Stimulated activated CD4-positive, alpha-beta T cell treated with anti-CD3 and anti-CD28 coated beads, Interleukin-12 subunit alpha, Interleukin-12 subunit beta, amount 100 ng/mL, for 48 hours (primary cell): ENCODE results near the gene CXCL11.
"Not testable (repeated sequence)": the region's sequence is repeated elsewhere in the genome, so short reads cannot be mapped to it uniquely, and the experiment has no call there.

Source experiments
- DNase-seq, 3 donors: peaks; one replicate each; pipeline ENCODE4 v3.0.0-alpha.2; 2020; ENCODE audit warnings: low read depth in 2 of 3, low spot score in 1 of 3

CXCL11 gene

DNA sequence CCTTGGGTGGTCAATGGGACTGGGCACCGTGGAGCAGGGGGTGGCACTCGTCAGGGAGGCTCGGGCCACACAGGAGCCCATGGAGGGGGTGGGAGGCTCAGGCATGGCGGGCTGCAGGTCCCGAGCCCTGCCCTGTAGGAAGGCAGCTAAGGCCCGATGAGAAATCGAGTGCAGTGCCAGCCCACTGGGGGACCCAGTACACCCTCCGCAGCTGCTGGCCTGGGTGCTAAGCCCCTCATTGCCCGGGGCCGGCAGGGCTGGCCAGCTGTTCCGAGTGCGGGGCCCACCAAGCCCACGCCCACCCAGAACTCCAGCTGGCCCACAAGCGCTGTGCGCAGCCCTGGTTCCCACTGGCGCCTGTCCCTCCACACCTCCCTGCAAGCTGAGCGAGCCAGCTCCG is 7.4 kb upstream of the CXCL11 start:
- DNase-seq: not testable (repeated sequence)

GRCh38 chr4:76042241-76042998 is 6.5 kb upstream of the CXCL11 start:
- not testable (repeated sequence) for DNase-seq

DNA sequence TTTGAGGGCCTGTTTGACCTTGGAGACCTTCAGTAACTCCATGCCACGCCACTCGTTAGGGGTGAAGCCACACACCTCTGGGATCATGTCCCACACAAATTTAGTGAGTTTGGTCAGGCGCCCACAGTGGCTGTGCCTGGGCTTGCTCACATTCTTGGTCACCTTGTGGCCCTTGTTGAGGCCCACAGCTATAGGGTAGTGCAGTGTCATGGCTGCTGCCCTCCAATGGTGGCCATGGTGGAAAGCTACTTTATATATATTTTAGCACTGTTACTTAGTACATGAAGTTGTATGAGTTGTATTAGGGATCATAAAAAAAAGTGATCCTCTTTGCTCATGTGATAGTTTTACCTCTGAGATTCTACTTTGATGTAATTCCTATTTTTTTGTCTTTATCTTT is 985 bp upstream of the CXCL11 start:
- DNase-seq: no peak

DNA sequence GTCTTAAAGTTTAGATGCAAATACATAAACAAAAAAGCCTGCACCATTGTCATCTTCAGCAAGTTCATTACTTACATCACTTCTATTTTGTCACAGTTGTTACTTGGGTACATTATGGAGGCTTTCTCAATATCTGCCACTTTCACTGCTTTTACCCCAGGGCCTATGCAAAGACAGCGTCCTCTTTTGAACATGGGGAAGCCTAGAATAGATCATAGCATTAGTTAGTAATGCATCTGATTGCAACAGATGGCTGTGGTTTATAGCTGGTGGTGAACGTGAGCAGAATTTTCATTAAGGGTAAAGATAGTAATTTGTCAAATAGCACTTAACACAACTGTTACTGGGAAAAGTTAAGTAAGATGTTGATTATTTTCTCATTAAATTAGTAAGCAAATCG is 729 bp downstream of the CXCL11 start:
- DNase-seq: no peak

- DNase-seq: no peak
Measured at GRCh38 chr4:76029300-76029699, 6.6 kb downstream of the CXCL11 start.

DNA sequence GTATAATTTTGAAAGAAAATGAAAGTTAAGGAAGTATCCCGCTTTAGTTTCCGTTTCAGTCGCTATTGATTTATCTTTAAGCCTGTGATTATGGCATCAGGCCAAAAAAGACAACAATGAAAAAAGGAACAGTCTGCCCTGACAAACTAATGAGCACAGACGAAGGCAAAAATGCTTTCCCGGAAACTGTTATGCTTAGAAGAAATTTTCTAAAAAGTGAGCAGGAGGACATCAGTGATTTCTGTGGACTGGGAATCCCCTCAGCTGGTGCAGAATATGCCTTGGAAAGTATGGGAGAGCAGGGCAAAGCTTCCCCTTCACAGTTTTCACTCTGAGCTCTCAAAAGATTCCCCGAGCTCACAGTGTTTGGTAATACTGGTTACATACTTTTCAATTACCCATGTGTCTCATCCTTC is 7.5 kb downstream of the CXCL11 start:
- DNase-seq: no peak

- DNase-seq: no peak
Measured at GRCh38 chr4:76024065-76024464, 11.8 kb downstream of the CXCL11 start.

DNA sequence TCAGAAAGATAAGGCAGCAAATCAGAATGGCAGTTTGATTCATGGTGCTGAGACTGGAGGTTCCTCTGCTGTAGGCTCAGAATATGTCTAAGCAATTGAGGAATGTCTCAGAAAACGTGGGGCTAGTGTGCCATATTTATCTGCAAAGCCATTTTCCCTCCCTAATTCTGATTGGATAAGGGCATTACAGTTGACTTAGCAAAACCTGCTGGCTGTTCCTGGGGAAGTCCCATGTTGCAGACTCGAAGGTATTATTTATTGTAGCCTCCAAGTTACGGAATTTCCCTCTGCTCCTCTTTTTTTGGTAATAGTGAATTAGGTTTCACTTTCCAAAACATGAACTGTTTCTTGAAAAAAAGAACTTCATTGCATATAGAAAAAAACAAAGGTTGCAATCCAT is 12.5 kb downstream of the CXCL11 start, which contains the start of gene CXCL10:
TSS of gene CXCL10 (minus strand) at position 109 of the 400 bp plus-strand sequence. CDS start at position 43, 66 bp downstream.
- no peak for DNase-seq

DNA sequence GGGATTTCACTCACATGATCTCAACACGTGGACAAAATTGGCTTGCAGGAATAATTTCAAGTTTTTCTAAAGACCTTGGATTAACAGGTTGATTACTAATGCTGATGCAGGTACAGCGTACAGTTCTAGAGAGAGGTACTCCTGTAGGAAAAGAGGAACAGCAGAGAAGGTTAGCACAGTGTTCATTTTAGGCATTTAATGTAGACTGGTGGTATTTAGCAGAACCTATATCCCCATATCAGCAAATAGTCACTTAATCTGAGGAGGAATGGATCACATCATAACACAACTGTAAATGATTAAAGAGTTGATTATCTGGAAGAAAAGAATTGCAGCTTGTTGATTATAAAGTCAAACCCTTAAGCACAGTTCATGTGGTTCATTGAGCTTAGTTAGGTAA is 13.2 kb downstream of the CXCL11 start:
- DNase-seq: no peak

DNA sequence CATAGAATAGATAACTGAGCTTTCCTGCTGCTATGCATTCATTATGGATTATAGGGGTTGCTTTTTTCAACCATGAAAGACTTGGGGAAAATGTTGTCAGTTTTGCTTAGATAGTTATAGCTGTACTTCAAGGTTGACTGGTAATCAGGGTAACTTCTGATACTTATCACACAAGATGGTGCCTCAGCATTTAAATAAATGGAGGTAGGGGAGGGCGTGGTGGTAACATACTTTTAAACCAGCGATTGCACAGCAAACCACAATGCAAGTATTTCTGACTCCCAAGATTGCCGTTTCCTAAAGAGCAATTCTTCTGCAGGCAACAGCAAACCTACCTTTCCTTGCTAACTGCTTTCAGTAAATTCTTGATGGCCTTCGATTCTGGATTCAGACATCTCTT is 13.8 kb downstream of the CXCL11 start:
- DNase-seq: no peak

DNA sequence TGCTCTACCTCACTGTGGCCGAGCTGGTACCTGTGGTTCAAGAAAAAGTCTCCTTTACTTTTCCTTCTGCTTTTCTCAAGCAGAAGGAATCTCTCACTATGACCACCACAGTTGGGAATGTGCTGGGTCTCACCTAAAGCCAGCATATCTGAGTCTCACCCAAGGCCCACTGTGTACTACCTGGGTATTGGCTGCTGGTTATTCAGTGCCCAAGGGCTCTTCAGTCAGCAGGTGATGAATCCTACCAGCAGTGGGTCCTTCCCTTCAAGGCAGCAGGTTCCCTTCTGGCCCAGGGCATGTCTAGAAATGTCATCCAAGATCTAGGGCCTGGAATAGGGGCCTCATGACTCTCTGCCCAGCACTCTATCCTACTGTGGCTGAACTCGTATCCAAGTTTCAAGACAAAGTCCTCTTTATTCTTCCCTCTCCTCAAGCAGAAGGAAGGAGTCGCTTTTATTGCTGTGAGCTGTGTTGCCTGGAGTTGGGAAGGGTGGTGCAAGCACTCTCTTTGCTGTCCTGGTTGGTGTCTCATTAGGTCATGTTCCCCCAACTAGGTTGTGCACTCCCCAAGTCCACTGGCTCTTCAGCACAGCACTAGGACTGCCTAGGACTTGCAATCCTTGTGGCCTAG is 18.7 kb downstream of the CXCL11 start:
- DNase-seq: no peak

- peak in 1 of 3 donors; percentile 4 for DNase-seq
Measured at GRCh38 chr4:76016393-76016792, 19.5 kb downstream of the CXCL11 start.

GRCh38 chr4:76013540-76013939 is 22.3 kb downstream of the CXCL11 start:
- no peak for DNase-seq

- no peak for DNase-seq
Measured at GRCh38 chr4:76012388-76012801, 23.5 kb downstream of the CXCL11 start.

- DNase-seq: no peak
Measured at GRCh38 chr4:76011700-76012387, 24.0 kb downstream of the CXCL11 start.

DNA sequence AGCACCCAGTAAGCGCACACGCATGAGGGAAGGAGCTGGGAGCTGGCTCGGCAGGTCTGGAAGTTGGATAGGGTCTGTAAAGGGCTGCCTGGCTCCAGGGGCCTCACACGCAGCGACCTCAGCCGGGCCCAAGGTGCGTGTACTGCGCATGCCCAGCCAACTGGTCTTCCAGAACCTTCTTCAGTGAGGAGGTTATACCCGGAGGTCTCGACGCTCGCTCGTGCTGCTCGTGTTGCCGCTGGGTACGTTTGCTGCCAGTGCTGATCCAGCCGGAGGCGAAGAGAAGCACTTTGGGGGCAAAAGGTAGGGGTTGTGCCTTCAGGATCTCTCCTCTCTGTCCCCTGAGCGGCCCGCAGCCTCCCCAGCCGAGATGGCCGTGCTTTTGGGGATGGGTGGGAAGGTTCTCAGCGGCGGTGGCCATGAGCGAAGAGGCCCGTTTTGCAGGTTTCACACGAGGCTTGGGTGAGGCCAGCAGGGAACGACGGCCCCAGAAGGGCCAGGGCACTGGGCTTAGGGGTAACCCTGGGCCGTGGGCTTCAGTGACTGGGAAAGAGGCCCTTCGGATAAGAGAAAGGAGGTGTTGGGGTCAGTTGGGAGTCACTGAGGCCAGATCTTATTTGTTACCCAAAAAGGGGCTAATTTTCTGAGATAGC is 24.7 kb downstream of the CXCL11 start:
- no peak for DNase-seq

GRCh38 chr4:76010576-76010975 is 25.3 kb downstream of the CXCL11 start:
- DNase-seq: no peak

- no peak for DNase-seq
Measured at GRCh38 chr4:76009311-76009710, 26.6 kb downstream of the CXCL11 start.

DNA sequence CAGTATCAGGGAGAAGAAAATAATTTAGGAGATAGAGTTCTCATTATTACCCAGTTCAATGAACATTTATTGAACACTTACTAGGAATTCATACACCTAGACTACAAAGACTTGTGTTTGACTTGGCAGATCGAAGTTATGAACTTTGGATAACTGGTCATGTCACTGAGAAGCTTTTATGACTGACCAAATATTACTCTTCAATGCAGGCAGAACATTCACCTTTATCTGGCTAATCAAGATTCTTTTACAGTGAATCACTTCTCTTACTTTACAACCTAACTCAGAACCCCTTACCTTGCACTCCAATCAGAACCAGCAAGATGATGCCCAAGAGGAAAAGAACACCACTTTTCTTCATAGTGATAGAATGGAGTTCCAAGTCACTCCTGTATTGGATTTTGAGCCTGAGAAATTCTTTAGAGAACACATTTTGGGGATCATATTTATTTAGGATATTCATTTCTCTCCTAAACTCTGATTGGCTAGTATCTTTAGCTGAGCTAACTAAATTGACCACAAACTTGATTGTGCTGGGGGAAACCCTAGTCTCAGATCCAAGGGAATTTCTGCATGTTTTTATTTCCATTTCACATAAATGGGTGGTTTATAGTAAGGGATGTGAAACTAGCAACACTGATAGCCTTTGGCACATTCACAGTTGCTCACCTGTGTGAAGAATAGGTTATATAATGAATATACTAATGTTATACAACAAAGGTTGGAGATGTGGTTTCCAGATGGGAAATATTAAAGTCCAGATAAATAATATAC is 28.6 kb downstream of the CXCL11 start, which contains the start of gene CXCL9:
TSS of gene CXCL9 (minus strand) at position 421 of the 774 bp plus-strand sequence. CDS start at position 361, 60 bp downstream.
- DNase-seq: no peak

- no peak for DNase-seq
Measured at GRCh38 chr4:76003620-76004019, 32.2 kb downstream of the CXCL11 start.

DNA sequence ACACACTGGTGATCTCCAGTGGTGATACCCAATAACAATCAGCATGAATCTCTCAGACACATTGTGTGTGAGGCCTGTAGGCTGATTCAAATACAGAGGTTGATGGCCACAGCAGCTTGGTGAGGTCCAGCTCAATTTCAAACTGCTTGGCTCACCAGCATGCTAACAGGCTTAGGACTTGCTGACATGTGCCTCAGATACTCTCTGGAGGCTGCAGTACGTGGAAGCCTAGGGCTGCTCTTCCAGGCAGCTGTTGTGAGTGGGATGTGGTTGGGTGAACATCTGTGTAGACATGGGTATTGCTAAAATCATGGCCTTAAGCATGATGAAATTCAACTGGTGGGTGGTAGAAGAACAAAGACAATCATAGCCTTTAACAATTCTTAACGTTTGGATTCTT is 32.8 kb downstream of the CXCL11 start:
- no peak for DNase-seq
